H1 (cell line): ENCODE measurements around the gene UIMC1. TPM values are rescaled to one million over a fixed set of nuclear protein-coding genes. Genes with fewer than 3 reads are reported as not detected.

Experiments used
- CTCF ChIA-PET: fragments of 300-600 bp; sonication (Branson Sonifier 250); formaldehyde crosslinking; loops from one replicate; lab custom pipeline; 2021; ENCODE audit not compliant: partially characterized antibody; lab: Charles Lee
- POLR2A ChIA-PET: fragments of 300-600 bp; sonication (Branson Sonifier 250); formaldehyde crosslinking; loops from one replicate; lab custom pipeline; 2021; ENCODE audit warnings: inconsistent platforms; ENCODE audit not compliant: partially characterized antibody; lab: Charles Lee
- DNase-seq, 2 experiments: peaks; one replicate each; pipeline versions ENCODE4 v3.0.0 to v3.0.0-alpha.2; 2010 to 2022; ENCODE audit warnings: low spot score in 2 of 2, low read depth in 1 of 2, mixed read lengths in 1 of 2
- FAIRE-seq: peaks from 2 replicates; lab custom pipeline; 2011; peaks lifted over from hg19 to GRCh38; lab: Jason Lieb, UNC
- H2AFZ ChIP-seq: 2 replicates; pipeline ENCODE4 v1.8.1; 2012; ENCODE audit warnings: low read length, inconsistent platforms
- H2AK5ac ChIP-seq: 2 replicates; pipeline ENCODE4 v1.6.1; 2013; ENCODE audit warnings: low read depth, low read length
- H2BK120ac ChIP-seq: replicated peaks from 2 replicates; pipeline ENCODE3; 2013; ENCODE audit warnings: low read depth, low read length, inconsistent platforms
- H2BK12ac ChIP-seq: 2 replicates; pipeline ENCODE4 v1.6.1; 2013; ENCODE audit warnings: low read depth, low read length
- H2BK15ac ChIP-seq: 2 replicates; pipeline ENCODE4 v1.6.1; 2013; ENCODE audit warnings: low read length
- H2BK20ac ChIP-seq: 2 replicates; pipeline ENCODE4 v1.6.1; 2013; ENCODE audit warnings: low read length
- H2BK5ac ChIP-seq: 2 replicates; pipeline ENCODE4 v1.6.1; 2013; ENCODE audit warnings: low read depth, low read length
- H3K14ac ChIP-seq: 2 replicates; pipeline ENCODE4 v1.6.1; 2013; ENCODE audit warnings: inconsistent platforms; ENCODE audit not compliant: insufficient read length
- H3K18ac ChIP-seq: 2 replicates; pipeline ENCODE4 v1.6.1; 2013; ENCODE audit warnings: low read length; ENCODE audit errors: extremely low read depth
- H3K23ac ChIP-seq: 2 replicates; pipeline ENCODE4 v1.6.1; 2013; ENCODE audit warnings: inconsistent platforms; ENCODE audit not compliant: insufficient read length
- H3K23me2 ChIP-seq: 2 replicates; pipeline ENCODE4 v1.6.1; 2013; ENCODE audit warnings: low read depth, low read length
- H3K27ac ChIP-seq: 2 replicates; pipeline ENCODE4 v1.6.1; 2011; ENCODE audit warnings: low read depth, low read length, inconsistent platforms
- H3K27me3 ChIP-seq, 4 experiments: replicated peaks in 1 of 4; 1 replicate in 1 of 4; 2 replicates in 3 of 4; pipeline versions ENCODE4 v1.6.1 to v1.8.1; 2011 to 2013; ENCODE audit warnings: low read length in 3 of 4, mild to moderate bottlenecking in 3 of 4, inconsistent platforms in 2 of 4, mixed read lengths in 2 of 4, moderate library complexity in 1 of 4; ENCODE audit not compliant: control insufficient read depth in 3 of 4, insufficient read depth in 3 of 4; ENCODE audit errors: extremely low read depth in 1 of 4
- H3K36me3 ChIP-seq, 4 experiments: 2 replicates each; pipeline versions ENCODE4 v1.6.1 to v1.8.1; 2011 to 2013; ENCODE audit warnings: mild to moderate bottlenecking in 4 of 4, low read length in 3 of 4, moderate library complexity in 2 of 4, control low read depth in 1 of 4, inconsistent platforms in 1 of 4; ENCODE audit not compliant: insufficient read depth in 4 of 4, control insufficient read depth in 2 of 4
- H3K4ac ChIP-seq: replicated peaks from 2 replicates; pipeline ENCODE3; 2013; ENCODE audit warnings: low read length, low read depth, mixed read lengths, inconsistent platforms; ENCODE audit not compliant: insufficient read length
- H3K4me1 ChIP-seq, 4 experiments: replicated peaks in 1 of 4; 1 replicate in 1 of 4; 2 replicates in 3 of 4; pipeline versions ENCODE4 v1.6.1 to v1.8.1; 2011 to 2013; ENCODE audit warnings: low read length in 3 of 4, inconsistent platforms in 2 of 4, mixed read lengths in 1 of 4; ENCODE audit not compliant: insufficient read depth in 4 of 4, control insufficient read depth in 3 of 4
- H3K4me2 ChIP-seq, 2 experiments: 2 replicates each; pipeline versions ENCODE4 v1.6.1 to v1.8.1; 2011 to 2013; ENCODE audit warnings: low read depth in 2 of 2, low read length in 2 of 2, control low read depth in 1 of 2, inconsistent platforms in 1 of 2, mild to moderate bottlenecking in 1 of 2; ENCODE audit not compliant: insufficient read depth in 1 of 2
- H3K4me3 ChIP-seq, 4 experiments: fragments of 200-600, 300-600 bp in 1 of 4; sonication (generic), shearing (Covaris generic), sonication (Bioruptor Twin) in 1 of 4; 2 replicates each; pipeline versions ENCODE4 v1.5.1 to v1.8.1; 2011 to 2016; ENCODE audit warnings: low read length in 4 of 4, low read depth in 3 of 4, control low read depth in 2 of 4, inconsistent platforms in 2 of 4, mild to moderate bottlenecking in 2 of 4, mixed read lengths in 1 of 4, moderate library complexity in 1 of 4; ENCODE audit not compliant: insufficient read depth in 2 of 4; ENCODE audit errors: extremely low read depth in 1 of 4
- H3K56ac ChIP-seq: replicated peaks from 2 replicates; pipeline ENCODE3; 2013; ENCODE audit warnings: low read depth, mild to moderate bottlenecking, mixed read lengths, low read length, inconsistent platforms; ENCODE audit not compliant: insufficient read length
- H3K79me1 ChIP-seq: 2 replicates; pipeline ENCODE4 v1.6.1; 2013; ENCODE audit warnings: low read depth, low read length, control low read depth
- H3K79me2 ChIP-seq, 2 experiments: 2 replicates each; pipeline versions ENCODE4 v1.6.1 to v1.8.1; 2012 to 2013; ENCODE audit warnings: low read length in 2 of 2, mild to moderate bottlenecking in 2 of 2, inconsistent platforms in 1 of 2; ENCODE audit not compliant: insufficient read depth in 2 of 2, control insufficient read depth in 1 of 2
- H3K9ac ChIP-seq, 4 experiments: replicated peaks in 1 of 4; 1 replicate in 1 of 4; 2 replicates in 3 of 4; pipeline versions ENCODE4 v1.6.1 to v1.8.1; 2011 to 2013; ENCODE audit warnings: low read depth in 3 of 4, low read length in 3 of 4, control low read depth in 2 of 4, mild to moderate bottlenecking in 2 of 4, moderate library complexity in 2 of 4, inconsistent platforms in 1 of 4; ENCODE audit errors: extremely low read depth in 1 of 4
- H3K9me3 ChIP-seq, 2 experiments: 2 replicates each; pipeline versions ENCODE4 v1.6.1 to v1.8.1; 2012 to 2013; ENCODE audit warnings: mild to moderate bottlenecking in 2 of 2, moderate library complexity in 2 of 2, control low read depth in 1 of 2, inconsistent platforms in 1 of 2, low read depth in 1 of 2, low read length in 1 of 2, mixed read lengths in 1 of 2; ENCODE audit not compliant: insufficient read depth in 2 of 2
- H4K20me1 ChIP-seq, 2 experiments: replicated peaks in 1 of 2; 2 replicates each; pipeline versions ENCODE3 to v1.8.1; 2011 to 2013; ENCODE audit warnings: inconsistent platforms in 2 of 2, low read length in 2 of 2, mild to moderate bottlenecking in 1 of 2; ENCODE audit not compliant: insufficient read depth in 2 of 2, control insufficient read depth in 1 of 2
- H4K5ac ChIP-seq: 2 replicates; pipeline ENCODE4 v1.6.1; 2013; ENCODE audit warnings: low read length, low read depth, mixed read lengths, inconsistent platforms; ENCODE audit not compliant: insufficient read length
- H4K8ac ChIP-seq: 2 replicates; pipeline ENCODE4 v1.8.0; 2013; ENCODE audit warnings: mild to moderate bottlenecking, moderate library complexity, low read length, inconsistent platforms; ENCODE audit not compliant: insufficient read depth; ENCODE audit errors: extremely low read depth
- H4K91ac ChIP-seq: replicated peaks from 2 replicates; pipeline ENCODE3; 2013; ENCODE audit warnings: low read length, mixed read lengths, inconsistent platforms; ENCODE audit not compliant: insufficient read length
- BACH1 ChIP-seq: IDR thresholded peaks from 2 replicates; pipeline ENCODE4 v1.6.1; 2012; ENCODE audit warnings: low read length, improper control_type of control experiment
- CREB1 ChIP-seq: IDR thresholded peaks from 2 replicates; pipeline ENCODE4 v1.6.1; 2012; ENCODE audit warnings: inconsistent platforms
- NANOG ChIP-seq: IDR thresholded peaks from 2 replicates; pipeline ENCODE4 v1.6.1; 2011; ENCODE audit warnings: low read length, low read depth, mild to moderate bottlenecking, inconsistent platforms; ENCODE audit not compliant: insufficient read depth, poor library complexity, severe bottlenecking
- SUZ12 ChIP-seq: fragments of 200-600 bp; sonication (generic); IDR thresholded peaks from 2 replicates; pipeline ENCODE4 v1.6.1; 2012; ENCODE audit warnings: mild to moderate bottlenecking, inconsistent platforms, low read length, moderate library complexity, mixed read lengths
- WGBS, 2 experiments: shearing (Covaris generic) in 1 of 2; methylation state at CpG; one replicate each; pipeline versions ENCODE4 v1.1.6 to v1.1.7; 2013 to 2015; ENCODE audit warnings: low lambda C conversion rate in 2 of 2, mixed read lengths in 2 of 2, inconsistent platforms in 1 of 2, low coverage in 1 of 2, missing lambda C conversion rate in 1 of 2; ENCODE audit not compliant: insufficient replicate concordance in 2 of 2, insufficient coverage in 1 of 2, insufficient read length in 1 of 2; ENCODE audit errors: extremely low coverage in 1 of 2, missing lambda C conversion rate in 1 of 2; 5-methylcytosine and 5-hydroxymethylcytosine counted together
- polyA plus RNA-seq, 7 experiments: library from polyadenylated mRNA; depleted of rRNA in 3 of 7; stranded (reverse) in 5 of 7; unstranded in 2 of 7; fragments of >200 nt in 5 of 7; fragments of 200-250 nt in 2 of 7; gene quantifications; 1 replicate in 5 of 7; 2 replicates in 1 of 7; 4 replicates in 1 of 7; pipeline versions ENCODE4 v1.2.1 to v1.2.3, GENCODE V29; 2011 to 2013; ENCODE audit warnings: missing spikeins in 2 of 7, mixed read lengths in 2 of 7
- total RNA-seq: library from RNA; stranded (reverse); fragmentation: NEBNext Ultra II Directional; extraction: Animal tissue kit (Norgen Biotek cat#: 25700); gene quantifications from 2 replicates; pipeline ENCODE4 v1.2.1, GENCODE V29; 2021

UIMC1 gene
- total and polyA plus RNA-seq, 2 of the 8 experiments (the other 6 are each of a cell fraction or from before 2014, with no cell fraction given): 12.8 to 43.7 TPM

GRCh38 chr5:176899296-176899891 is 107.2 kb downstream of the UIMC1 start, which contains the start of gene HK3:
Gene HK3, minus strand, starts transcription at chr5:176899346. Its CDS starts 3,187 bp downstream, at chr5:176896159.
- Histone ChIP-seq H3K4ac (no peak within 1 kb of the TSS), H3K27ac (no peak within 1 kb of the TSS), H2BK20ac (no peak within 1 kb of the TSS), H3K36me3 (peaks cover 6 to 15% (median 11%) of the 10 kb centered on the region in 4 experiments; a peak in 6 of 8 replicates), H3K18ac (no peak within 1 kb of the TSS), H3K79me1 (no peaks in the 10 kb centered on the region), H2BK120ac (no peak within 1 kb of the TSS), H3K4me3 (no peak within 1 kb of the TSS), H3K27me3 (no peaks in the 10 kb centered on the region), H3K56ac (no peak within 1 kb of the TSS), H2BK12ac (peak within 1 kb of the TSS; percentile 50; the same call in 1 of the 2 replicates), H2BK15ac (no peak within 1 kb of the TSS), H4K20me1 (no peaks in the 10 kb centered on the region), H3K9ac (no peak within 1 kb of the TSS), H3K9me3 (no peaks in the 10 kb centered on the region), H4K91ac (no peak within 1 kb of the TSS), H3K4me2 (no peak within 1 kb of the TSS), H4K8ac (no peak within 1 kb of the TSS), H4K5ac (no peak within 1 kb of the TSS), H3K4me1 (peaks cover 0 to 6% (median 3%) of the 10 kb centered on the region in 4 experiments; a peak in 5 of 7 replicates), H3K14ac (no peak within 1 kb of the TSS), H3K79me2 (no peaks in the 10 kb centered on the region), H2AFZ (no peak within 1 kb of the TSS), H3K23me2 (no peaks in the 10 kb centered on the region), H2BK5ac (no peak within 1 kb of the TSS), H2AK5ac (peak within 1 kb of the TSS; percentile 9; the same call in 1 of the 2 replicates), H3K23ac (no peak within 1 kb of the TSS)
- ChIA-PET POLR2A (interaction anchor here (0.7 to 1.6 kb wide), 6 partner anchors 16 to 240 kb away, joined by 3 to 4 read pairs (median 3); no protein-coding TSS in a partner anchor), CTCF (interaction anchor here (0.5 to 4.3 kb wide), 19 partner anchors 11 to 242 kb away, joined by 3 to 21 read pairs (median 5); no protein-coding TSS in a partner anchor)
- FAIRE-seq (no peak), DNase-seq (no peak)
- TF ChIP-seq NANOG (no peak), CREB1 (no peak), BACH1 (no peak), SUZ12 (no peak)
- WGBS, 2 experiments: 89% methylated on average over 9 of the region's 9 CpGs; no CpG with 5 or more reads in 1 of the 2 experiments
